ENCODE measurements around the gene BTBD19.
"Not testable (repeated sequence)": the region's sequence is repeated elsewhere in the genome, so short reads cannot be mapped to it uniquely, and the experiment has no call there.

BTBD19 gene

DNA sequence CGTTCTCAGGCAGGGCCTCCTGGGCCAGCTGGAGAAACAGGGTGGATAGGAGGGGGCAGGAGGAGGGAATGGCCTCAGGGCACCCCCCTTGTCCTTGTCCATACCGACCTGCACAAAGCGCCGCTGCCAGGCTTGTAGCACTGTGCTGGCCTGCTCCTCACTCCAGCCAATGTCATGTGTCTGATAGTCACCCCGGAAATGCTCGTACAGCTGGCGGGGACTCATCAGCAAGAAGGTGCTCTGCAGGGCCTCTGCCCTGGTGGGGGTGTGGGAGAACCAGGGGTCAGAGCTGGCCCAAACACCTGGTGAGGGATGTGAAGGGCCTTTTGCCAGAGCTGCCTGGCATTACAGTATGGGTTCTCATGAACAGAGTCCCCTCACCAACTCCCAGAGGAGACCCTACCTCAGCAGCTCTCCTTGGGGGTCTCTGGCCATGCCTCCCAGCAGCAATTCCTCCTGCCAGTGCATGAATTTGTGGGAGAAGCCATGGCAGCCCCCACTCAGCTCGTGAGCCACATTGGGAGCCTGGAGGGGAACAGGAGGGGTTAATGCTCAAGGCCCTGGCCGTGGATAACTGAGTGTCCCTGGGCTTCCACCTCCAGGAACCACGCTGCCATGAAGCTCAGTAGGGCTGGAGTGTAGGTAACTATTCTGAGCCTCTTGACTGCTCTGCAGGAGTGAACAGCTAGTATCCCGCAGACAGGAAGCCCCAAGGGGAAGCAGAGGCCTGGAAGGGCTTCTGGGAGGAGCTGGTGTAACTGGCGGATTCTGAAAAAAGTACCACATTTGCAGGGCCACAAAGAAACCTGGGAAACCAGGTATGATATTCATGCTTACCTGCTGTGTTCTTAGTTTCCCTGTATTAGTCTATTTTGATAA is 21.4 kb downstream of the BTBD19 start:
- no peak for DNase-seq

DNA sequence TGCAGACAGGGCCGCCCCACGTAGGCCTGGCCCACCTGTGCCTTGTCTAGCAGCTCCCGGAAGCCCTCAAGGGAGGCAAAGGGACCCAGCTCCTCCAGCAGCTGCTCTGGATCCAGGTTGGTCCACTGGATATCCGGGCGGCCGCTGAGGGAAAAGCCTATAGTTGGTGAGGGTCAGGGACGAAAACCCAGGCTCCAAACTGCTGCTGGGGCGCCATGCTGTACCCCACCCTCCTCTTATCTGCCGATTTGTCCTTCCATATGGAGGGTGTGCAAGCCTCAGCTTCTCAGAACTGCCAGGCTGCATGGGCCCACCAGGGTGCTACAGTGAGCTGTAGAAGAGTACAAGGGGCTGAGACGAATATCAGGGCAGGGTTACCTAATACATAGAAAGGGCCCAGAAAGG is 22.6 kb downstream of the BTBD19 start:
- no peak for DNase-seq

DNA sequence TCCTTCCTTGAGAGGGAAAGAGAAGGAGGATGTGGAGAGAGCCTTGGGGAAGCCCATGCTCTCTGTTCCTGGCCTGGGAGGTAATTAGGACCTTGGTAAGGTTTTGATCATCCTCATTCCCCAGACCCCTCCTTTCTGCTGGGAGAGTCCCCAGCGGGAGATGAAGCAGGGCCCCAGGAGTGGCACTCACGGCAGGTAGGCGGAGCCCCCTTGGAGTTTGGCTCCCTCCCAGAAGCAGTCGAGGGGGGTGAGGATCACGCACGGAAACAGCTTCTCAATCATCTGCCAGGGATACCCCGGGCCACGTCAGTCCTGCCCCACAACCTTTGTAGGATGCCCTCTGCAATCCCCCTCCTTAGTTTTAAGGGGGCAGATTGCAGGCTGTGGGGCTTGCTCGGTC is 23.2 kb downstream of the BTBD19 start:
- no peak for DNase-seq

DNA sequence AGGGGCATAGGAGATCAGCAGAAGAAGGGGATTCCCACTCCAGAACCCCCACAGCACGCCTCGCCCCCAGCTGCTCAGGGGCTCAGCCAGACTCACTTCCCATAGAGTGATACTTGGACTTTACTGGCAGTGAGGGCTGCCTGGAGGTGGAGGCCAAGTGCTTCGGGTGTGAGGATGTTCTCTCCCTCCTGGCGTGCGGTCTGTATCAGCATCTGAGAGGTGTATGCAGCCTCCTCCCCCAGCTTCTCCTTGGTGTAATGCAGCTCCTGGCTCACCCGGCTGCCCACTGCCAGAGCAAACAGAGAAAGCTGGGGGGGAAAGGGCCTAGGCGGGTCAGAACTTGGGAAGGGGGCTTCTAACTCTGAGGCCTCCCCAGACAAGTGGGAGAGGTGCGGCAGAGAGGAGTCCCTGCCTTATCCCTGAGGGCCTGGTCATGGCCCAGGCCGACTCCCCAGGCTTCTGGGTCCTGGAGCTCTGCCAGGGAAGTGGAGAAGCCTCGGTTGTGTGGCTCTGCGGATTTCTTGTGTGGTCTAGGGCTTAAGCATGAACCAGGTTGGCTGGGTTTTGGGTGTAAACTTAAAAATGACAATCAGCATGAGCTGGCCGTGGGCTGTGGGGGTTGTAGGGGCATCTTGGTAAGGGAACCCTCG is 23.9 kb downstream of the BTBD19 start:
- DNase-seq: no peak

DNA sequence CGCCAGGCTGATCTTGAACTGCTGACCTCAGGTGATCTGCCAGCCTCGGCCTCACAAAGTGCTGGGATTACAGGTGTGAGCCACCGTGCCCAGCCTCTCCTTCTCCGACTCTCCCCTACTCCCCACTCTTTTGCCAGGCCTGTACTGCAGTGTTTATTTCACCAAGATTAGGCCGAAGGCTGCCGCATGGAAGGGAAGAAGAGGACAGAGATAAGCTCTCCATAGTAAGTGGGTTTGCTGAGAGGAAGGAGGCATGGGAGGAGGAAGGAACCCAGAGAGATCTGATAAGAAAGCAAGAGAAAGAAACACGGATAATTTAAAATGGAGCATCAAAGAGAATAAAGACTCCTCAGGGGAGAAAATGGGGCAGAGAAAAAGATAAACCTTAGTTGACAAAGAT is 26.0 kb downstream of the BTBD19 start:
- DNase-seq: no peak

DNA sequence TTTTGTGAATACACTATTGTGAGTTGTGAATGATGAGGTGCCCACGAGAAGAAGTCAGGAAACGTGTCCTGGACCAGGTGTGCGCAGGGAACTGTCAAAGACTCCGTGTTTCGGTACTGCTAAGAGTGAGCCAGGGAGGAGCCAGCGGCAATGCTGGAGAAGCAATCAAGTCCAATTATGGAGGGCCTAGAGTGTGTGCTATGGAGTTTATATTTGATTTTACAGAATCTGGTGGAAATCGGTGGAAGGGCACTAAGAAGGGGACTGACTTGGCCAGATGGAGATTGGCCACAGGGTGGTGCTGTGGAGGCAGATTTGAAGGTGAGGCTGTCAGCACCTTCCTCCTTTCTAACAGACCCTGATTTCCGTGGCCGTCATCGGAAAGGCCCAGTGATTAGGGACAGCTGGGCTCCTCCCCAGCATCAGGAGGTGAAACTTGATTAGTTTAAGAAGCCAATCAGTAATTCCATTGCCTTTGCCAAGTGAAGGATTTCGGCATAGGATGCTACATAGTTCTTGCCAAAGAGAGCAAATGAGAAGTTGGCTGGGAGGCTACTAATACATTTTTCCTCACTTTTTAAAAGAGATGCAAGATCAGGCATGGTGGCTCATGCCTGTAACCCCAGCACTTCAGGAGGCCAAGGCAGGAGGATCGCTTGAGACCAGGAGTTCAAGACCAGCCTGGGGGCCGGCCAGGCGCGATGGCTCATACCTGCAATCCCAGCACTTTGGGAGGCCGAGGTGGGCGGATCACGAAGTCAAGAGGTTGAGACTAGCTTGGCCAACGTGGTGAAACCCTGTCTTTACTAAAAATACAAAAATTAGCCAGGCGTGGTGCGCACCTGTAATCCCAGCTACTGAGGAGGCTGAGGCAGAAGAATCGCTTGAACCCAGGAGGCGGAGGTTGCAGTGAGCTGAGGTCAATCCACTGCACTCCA is 27.7 kb downstream of the BTBD19 start:
- DNase-seq: peak; percentile 89

DNA sequence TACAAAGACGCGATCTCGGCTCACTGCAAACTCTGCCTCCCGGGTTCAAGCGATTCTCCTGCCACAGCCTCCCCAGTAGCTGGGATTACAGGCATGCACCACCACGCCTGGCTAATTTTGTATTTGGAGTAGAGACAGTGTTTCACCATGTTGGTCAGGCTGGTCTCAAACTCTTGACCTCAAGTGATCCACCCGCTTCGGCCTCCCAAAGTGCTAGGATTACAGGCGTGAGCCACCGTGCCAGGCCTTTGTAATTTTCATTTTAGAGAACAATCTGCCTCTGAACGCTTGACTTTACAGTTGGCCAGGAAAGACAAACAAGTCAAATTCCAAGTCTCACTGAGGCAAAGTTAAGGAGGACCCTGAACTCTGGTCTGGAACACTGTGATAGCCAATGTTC is 30.0 kb downstream of the BTBD19 start:
- DNase-seq: not testable (repeated sequence)

DNA sequence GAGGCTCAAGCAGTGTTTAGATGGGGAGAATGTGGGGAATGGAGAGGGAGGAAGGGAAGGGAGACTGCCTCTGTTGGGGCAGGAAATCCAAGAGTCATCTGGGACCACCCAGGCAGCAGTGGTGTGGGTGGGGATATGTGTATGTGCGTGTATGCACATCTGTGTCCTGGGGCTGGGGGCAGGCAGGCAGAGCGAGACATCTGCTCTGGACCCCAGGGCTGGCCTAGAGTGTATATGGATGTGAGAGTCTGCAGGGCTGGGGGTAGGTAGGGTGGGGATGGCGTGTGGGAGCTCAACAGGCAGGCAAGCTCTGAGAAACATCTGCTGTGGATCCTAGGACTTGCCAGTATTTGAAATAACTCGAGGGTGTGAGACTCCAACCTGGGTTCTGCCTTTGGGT is 31.3 kb downstream of the BTBD19 start:
- DNase-seq: no peak

DNA sequence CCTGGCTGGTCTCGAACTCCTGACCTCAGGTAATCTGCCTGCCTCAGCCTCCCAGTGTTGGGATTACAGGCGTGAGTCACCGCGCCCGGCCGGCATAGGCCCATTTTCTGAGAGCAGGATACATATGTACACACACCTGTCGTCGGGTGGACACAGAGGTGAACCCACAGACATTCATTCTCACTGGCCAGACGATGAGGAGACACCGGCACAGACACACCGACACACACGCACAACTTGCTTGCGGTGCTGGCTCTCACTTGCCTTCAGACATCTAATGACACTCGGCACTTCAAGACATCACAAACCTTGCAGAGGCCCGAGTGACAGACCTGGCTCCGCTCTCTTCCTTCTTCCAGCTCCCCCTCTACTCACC is 34.2 kb downstream of the BTBD19 start:
- no peak for DNase-seq

DNA sequence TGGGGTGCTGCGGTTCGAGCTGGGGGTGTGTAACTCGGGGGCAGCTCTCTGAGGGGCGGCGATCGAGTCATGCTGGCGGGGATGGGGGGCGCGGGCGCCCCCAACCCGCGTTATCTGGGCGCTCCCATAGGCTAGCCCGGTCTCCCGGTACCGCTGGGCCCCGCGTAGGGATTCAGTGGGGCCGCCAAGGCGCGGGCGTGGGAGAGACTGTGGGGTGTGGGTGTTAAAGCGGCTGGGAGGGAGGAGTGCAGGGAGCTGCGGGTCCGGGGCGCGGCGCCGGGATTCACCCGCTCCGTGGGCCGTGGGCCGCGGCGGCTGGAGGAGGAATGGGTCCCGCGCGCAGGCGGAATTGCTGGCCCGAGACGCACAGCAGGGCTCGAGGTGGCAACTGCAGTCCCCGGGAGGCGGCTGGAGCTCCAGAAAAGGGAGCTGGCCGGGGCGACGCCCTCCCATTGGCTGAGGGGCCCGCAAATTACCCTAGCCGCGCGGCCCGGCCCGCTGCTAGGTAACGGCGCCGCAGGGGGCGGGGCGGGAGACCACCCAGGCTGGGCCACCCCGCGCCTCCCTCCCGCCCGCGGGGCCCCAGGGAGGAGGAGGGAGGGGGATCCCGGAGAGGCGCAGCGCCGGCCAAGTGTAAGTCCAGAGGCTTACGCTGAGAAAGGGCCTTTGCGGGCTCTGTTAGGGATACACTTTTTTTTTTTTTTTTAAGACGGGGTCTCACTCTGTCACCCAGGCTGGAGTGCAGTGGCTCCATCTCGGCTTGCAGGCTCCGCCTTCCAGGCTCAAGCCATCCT is 34.7 kb downstream of the BTBD19 start, which contains the start of gene PTCH2:
Gene PTCH2, minus strand, starts transcription at position 392 of the 794 bp plus-strand sequence. Its CDS starts 321 bp downstream, at position 71.
- DNase-seq: peak; percentile 19

DNA sequence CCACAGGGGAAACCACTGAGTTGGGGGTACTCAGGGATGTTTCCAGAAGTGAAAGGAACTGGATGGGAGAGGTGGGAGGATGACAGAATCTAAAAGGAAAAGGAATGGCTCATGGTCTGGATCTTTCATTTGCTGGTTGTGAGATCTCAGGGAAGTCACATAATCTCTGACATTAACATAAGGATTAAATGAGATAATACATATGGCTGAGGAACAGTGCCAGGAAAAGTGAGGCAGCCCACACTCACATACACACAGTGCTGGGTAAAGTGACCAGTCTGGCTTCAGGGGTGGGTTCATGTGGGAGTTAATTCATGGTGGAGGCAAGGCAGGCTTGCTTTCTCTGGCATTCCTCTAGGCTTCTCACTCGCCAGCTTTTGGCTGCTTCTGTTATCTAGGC is 38.7 kb downstream of the BTBD19 start:
- DNase-seq: no peak

DNA sequence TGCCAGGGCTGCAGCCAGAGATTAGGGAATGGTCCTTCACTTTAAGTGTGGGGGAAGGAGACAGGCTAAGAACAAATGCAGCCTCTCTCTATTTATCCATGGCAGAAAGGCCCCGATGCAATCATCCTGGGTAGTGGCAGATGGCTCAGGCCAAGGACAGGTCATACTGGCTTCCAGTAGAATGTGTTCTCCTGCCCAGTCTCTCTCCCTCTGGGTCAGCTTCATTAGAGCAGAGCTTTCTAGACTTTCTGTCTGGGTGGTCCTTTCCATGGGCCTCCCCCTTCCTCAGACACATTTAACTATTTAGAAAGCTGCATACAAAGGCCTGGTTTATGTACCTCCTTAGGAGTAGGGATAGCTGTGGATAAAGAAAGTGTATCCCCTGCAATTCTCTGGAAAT is 39.5 kb downstream of the BTBD19 start:
- DNase-seq: no peak

DNA sequence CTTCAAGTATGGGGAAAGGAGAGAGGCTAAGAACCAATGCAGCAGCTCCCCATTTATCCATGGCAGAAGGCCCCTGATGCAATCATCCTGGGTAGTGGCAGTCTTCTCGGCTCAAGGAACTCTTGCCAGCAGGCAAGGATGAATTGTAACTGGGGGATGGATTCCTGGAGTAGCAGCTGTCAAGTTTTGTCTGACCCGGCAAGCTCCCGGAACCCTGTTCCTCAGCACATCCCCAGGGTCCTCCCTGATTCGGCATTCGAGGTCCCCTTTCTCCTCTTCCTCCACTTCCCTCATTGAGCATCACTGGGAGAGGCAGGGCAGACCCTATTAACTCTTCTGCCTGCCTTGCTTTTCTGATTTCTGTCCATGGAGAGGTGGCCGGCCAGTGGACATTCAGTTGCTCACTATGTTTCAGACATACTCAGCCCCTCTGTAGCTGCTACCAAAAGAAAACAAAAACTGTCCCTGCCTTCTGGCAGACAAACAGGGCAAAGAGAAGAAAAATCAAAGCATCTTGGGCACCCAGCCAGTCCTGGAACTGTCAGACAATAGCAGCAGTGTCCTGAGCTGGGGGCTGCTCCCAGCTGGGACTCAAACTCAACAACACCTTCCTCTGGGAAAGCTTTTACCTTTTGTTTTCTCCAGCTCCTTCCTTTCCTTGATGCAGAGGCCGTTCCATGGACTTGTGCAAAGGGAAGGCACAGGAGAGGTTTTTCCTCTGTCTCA is 40.3 kb downstream of the BTBD19 start:
- no peak for DNase-seq

DNA sequence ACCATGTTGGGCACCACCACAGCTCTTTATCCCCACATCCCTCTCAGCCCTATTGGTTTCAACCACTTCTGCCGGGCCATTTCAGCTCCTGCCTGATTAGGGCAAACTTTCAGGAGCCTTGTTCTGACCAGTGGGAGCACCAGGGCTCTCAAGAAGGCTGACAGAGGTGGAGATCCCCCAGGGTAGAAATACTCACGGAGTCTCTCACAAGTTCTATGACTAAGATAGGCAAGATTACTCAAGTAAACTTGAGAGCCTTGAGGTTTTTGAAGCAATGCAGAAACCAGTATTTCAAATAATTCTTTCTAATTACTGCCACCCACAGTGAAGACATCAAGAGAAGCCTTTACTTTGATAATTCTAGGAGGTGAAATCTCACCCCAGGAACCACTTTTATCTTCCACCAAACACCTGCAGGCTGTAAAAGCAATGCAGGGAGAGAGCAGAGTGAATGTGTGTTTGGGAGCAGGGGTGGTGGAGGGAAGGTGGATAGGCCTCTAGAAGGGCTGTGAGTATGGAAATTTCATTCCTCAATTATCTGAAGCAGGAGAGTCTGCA is 41.3 kb downstream of the BTBD19 start:
- DNase-seq: no peak

DNA sequence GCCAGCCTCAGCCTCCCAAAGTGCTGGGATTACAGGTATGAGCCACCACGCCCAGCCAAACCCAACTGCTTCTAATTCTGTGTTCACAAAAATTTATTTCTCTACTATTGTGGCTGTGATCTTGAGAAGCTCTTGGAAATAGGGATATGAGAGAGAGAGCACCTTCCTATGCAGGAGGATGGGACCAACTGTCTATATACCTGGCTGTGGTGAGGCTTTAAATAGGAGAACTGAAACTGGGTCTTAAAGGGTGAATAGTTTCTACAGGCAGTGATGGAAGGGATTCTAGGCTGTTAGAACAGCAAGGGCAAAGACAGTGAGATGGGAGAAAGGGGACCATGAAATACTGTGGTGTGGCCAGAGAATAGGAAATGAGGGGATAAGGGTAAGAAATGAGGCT is 43.0 kb downstream of the BTBD19 start:
- no peak for DNase-seq

DNA sequence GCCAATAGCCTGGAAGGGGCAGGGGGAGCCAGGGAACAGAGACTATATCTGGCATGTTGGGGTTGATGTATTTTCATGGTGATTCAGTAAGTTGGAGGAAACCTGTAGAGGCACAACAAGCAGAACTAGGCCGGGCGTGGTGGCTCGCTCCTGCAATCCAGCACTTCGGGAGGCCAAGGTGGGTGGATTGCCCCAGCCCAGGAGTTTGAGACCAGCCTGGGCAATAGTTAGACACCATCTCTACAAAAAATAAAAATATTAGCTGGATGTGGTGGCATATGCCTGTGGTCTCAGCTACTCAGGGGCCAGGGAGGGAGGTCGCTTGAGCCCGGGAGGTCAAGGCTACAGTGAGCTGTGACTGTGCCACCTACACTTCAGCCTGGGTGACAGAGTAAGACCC is 44.9 kb downstream of the BTBD19 start:
- DNase-seq: no peak

DNA sequence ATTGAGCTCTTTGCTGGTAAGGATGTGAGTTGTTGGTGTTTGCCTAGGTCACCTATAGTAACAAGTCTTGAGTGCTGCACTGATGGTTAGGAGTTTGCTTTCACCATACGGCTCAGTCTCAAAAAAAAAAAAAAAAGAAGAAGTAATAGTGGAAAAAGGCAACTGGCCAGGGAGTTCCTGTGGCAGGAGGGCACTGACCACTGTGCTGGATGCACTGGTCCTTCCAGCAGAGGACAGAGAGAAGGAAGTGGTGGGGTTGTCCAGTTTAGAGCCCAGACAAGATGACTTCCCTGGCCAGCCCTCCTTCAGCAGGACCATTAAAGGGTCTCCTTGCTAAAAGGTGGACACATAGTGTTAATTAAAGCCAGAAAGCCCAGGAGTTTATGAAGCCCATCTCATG is 46.6 kb downstream of the BTBD19 start:
- no peak for DNase-seq

DNA sequence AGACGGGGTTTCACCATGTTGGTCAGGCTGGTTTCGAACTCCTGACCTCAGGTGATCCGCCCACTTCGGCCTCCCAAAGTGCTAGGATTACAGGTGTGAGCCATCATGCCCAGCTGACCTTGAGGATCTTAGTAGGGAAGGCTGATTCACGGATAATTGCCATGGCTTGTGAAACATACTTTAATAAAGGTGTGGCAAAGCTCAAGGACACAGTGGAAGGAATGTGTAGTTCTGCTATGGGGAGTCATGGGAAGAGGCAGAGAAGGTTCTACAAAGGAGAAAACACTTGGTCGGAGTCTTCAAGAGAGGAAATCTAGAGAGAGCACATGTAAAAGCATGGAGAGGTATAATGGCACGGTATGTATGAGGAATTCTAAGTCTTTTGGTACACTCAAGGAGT is 47.4 kb downstream of the BTBD19 start:
- no peak for DNase-seq

DNA sequence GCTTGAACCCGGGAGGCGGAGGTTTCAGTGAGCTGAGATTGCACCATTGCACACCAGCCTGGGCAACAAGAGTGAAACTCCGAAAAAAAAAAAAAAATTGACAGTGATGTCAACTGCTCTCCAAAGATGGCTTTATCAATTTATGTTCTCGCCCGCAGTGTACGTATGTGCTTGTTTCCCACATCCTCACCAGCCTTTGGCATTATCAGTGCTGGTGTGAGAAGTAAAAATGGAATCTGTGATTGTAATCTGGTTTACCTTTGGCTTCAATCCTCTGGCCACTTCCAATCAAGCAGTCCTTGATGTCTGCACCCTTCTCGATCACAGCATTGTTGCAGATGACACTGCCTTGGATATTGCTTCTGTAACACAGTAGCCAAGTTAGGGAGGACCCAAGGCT is 49.1 kb downstream of the BTBD19 start:
- DNase-seq: no peak

DNA sequence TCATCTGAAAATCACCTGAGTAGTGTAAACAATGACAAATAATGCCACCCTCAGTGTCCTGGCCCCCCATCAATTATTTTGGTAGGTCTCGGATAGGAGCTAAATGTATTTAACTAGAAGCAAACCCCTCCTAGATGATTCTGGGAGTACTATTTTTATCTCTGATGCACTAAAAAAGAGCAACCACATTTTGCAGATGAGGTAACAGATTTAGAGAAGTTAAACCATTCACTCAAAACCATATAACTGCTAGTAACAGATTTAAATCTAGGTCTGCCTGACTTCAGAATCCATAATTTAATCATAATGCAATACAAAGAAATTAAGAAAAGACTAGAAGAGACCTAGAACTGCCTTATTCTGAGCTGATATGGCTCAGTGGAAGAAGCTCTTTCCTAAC is 52.0 kb downstream of the BTBD19 start:
- no peak for DNase-seq

DNA sequence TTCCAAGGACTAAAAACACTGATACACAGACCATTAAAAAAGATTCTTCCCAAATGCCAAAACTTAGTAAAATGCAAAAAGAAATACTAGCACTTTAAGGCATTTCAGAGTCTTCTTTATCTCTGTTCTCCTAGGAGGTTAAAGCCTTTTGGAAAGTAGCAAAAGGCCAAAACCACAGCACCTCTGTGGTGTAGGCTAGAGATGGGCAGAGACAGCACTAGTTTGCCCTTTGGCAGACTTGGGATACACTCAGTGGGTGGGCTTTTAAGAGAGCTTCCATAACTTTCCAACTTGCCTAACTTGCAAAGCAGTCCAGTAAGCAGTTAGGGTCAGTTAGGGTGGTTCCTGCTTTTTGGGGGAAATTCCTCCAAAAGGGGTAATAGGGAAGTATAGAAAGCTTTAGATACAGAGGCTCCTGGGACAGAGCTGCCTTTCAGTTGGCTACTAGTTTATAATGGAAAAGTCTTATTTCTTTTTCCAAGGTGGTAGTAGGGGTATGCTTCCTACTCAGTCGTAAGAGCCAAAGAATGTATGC is 52.6 kb downstream of the BTBD19 start:
- no peak for DNase-seq
